Neural cell (in vitro differentiated cells): ENCODE measurements around the gene ATAD3C. TPM values are rescaled to one million over a fixed set of nuclear protein-coding genes. Genes with fewer than 3 reads are reported as not detected.
"Not testable (repeated sequence)": the region's sequence is repeated elsewhere in the genome, so short reads cannot be mapped to it uniquely, and the experiment has no call there.

Experiments
- H2AFZ ChIP-seq: fragments of 200-600, 300-800 bp; sonication (generic), shearing (Covaris generic); 2 replicates; pipeline ENCODE4 v1.6.0; 2014; ENCODE audit warnings: low read depth, mild to moderate bottlenecking, antibody characterized with exemption, low read length, moderate library complexity
- H3F3A ChIP-seq: fragments of 200-600 bp; shearing (Covaris generic); 2 replicates; pipeline ENCODE4 v1.6.1; 2016; ENCODE audit warnings: mild to moderate bottlenecking, moderate library complexity, mixed read lengths, antibody characterized with exemption, low read length; ENCODE audit not compliant: insufficient read depth, poor library complexity, severe bottlenecking
- H3K27ac ChIP-seq: fragments of 200-600, 300-800 bp; sonication (generic), shearing (Covaris generic); 2 replicates; pipeline ENCODE4 v1.5.1; 2014; ENCODE audit warnings: mild to moderate bottlenecking, low read length, moderate library complexity
- H3K27me3 ChIP-seq: fragments of 300-800, 200-600 bp; sonication (generic), shearing (Covaris generic); 2 replicates; pipeline ENCODE4 v1.6.0; 2014; ENCODE audit warnings: mild to moderate bottlenecking, low read depth, low read length, moderate library complexity; ENCODE audit not compliant: insufficient read depth
- H3K36me3 ChIP-seq: fragments of 300-800, 200-600 bp; sonication (generic), shearing (Covaris generic); 2 replicates; pipeline ENCODE4 v1.5.1; 2014; ENCODE audit warnings: mild to moderate bottlenecking, antibody characterized with exemption, low read length, moderate library complexity; ENCODE audit not compliant: insufficient read depth
- H3K4me2 ChIP-seq: fragments of 300-800, 200-600 bp; sonication (generic), shearing (Covaris generic); 2 replicates; pipeline ENCODE4 v1.6.0; 2014; ENCODE audit warnings: mild to moderate bottlenecking, low read length
- H3K4me3 ChIP-seq: fragments of 300-800, 200-600 bp; sonication (generic), shearing (Covaris generic); 2 replicates; pipeline ENCODE4 v1.5.1; 2014; ENCODE audit warnings: mild to moderate bottlenecking, low read length, moderate library complexity
- H3K79me2 ChIP-seq: fragments of 200-600 bp; shearing (Covaris generic); replicated peaks from 2 replicates; pipeline ENCODE4 v1.6.0; 2014; ENCODE audit warnings: mild to moderate bottlenecking, low read length, moderate library complexity; ENCODE audit not compliant: insufficient read depth
- H3K9ac ChIP-seq: fragments of 300-800, 200-600 bp; sonication (generic), shearing (Covaris generic); 2 replicates; pipeline ENCODE4 v1.6.1; 2016; ENCODE audit warnings: mild to moderate bottlenecking, low read length, mixed read lengths
- H3K9me2 ChIP-seq: fragments of 200-600 bp; shearing (Covaris generic); 2 replicates; pipeline ENCODE4 v1.6.1; 2016; ENCODE audit warnings: mild to moderate bottlenecking, low read length, mixed read lengths; ENCODE audit not compliant: insufficient read depth
- H3K9me3 ChIP-seq: fragments of 200-600, 300-800 bp; sonication (generic), shearing (Covaris generic); 2 replicates; pipeline ENCODE4 v1.6.1; 2016; ENCODE audit warnings: mild to moderate bottlenecking, mixed run types, low read length, moderate library complexity, mixed read lengths
- H4K20me1 ChIP-seq: fragments of 200-600 bp; shearing (Covaris generic); 2 replicates; pipeline ENCODE4 v1.6.1; 2016; ENCODE audit warnings: mild to moderate bottlenecking, mixed run types; ENCODE audit not compliant: insufficient read depth
- CTCF ChIP-seq: fragments of 450-650 bp; IDR thresholded peaks from 2 replicates; pipeline ENCODE4 v1.5.1; 2014; ENCODE audit warnings: antibody characterized with exemption, mild to moderate bottlenecking, moderate library complexity; ENCODE audit not compliant: poor library complexity, severe bottlenecking
- EP300 ChIP-seq: fragments of 450-650 bp; conservative IDR thresholded peaks from 2 replicates; pipeline ENCODE4 v1.6.1; 2014; ENCODE audit warnings: antibody characterized with exemption, mild to moderate bottlenecking, moderate library complexity; ENCODE audit not compliant: poor library complexity, severe bottlenecking
- EZH2 ChIP-seq: fragments of 200-600, 300-800 bp; shearing (Covaris generic), sonication (generic); IDR thresholded peaks from 2 replicates; pipeline ENCODE4 v1.6.1; 2014; ENCODE audit warnings: antibody characterized with exemption, low read length, borderline replicate concordance, mild to moderate bottlenecking; ENCODE audit not compliant: insufficient read depth, poor library complexity, severe bottlenecking
- MXI1 ChIP-seq: fragments of 450-650 bp; conservative IDR thresholded peaks from 2 replicates; pipeline ENCODE4 v1.6.1; 2014; ENCODE audit warnings: antibody characterized with exemption, mild to moderate bottlenecking; ENCODE audit not compliant: poor library complexity, severe bottlenecking
- POLR2AphosphoS5 ChIP-seq: IDR thresholded peaks from 2 replicates; pipeline ENCODE4 v1.6.1; 2012
- RAD21 ChIP-seq: fragments of 450-650 bp; conservative IDR thresholded peaks from 2 replicates; pipeline ENCODE4 v1.6.1; 2014; ENCODE audit warnings: antibody characterized with exemption, mild to moderate bottlenecking, moderate library complexity
- SMC3 ChIP-seq: fragments of 450-650 bp; conservative IDR thresholded peaks from 2 replicates; pipeline ENCODE4 v1.6.1; 2014; ENCODE audit warnings: antibody characterized with exemption, mild to moderate bottlenecking, moderate library complexity; ENCODE audit not compliant: poor library complexity
- TAF1 ChIP-seq: IDR thresholded peaks from 2 replicates; pipeline ENCODE4 v1.6.1; 2012; ENCODE audit warnings: low read depth
- polyA plus RNA-seq: library from polyadenylated mRNA; depleted of rRNA; stranded (reverse); fragments of >200 nt; gene quantifications from 2 replicates; pipeline ENCODE4 v1.2.3, GENCODE V29; 2014
- TF ChIP-seq, protein P1 (sequence below): IDR thresholded peaks from 2 replicates; pipeline ENCODE4 v1.6.1; 2012; ENCODE audit warnings: borderline replicate concordance

The ATAD3C gene
- polyA plus RNA-seq, 1 donor from 2014 or later: not detected

DNA sequence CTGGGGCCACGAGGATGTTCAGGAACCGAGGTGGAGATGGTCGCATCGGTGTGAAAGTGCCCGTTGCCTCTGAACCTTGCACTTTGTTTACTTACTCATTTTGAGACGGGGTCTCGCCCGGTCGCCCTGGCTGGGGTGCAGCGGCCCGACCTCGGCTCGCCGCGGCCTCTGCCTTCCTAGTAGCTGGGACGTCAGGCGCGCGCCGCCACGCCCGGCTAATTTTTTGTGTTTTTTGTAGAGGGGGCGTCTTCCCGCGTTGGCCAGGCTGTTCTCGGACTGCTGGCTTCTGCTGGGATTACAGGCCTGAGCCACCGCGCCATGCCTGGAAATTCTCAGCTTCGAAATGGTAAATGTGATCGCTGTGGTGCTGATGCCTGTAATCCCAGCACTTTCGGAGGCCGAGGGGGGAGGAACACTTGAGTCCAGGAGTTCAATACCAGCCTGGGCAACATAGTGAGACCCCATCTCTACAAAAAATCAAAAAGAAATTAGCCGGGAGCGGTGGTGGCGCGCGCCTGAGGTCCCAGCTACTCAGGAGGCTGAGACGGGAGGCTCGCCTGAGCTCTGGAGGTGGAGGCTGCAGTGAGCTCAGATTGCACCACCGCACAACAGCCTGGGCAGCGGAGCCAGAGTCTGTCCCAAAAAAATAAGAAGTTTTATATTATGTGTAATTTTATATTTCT lies 41.7 kb upstream of the ATAD3C start:
- Histone ChIP-seq H3F3A (no peaks in the 10 kb centered on the region), H3K27me3 (no peaks in the 10 kb centered on the region), H3K79me2 (peaks cover 24% of the 10 kb centered on the region), H3K9me2 (no peaks in the 10 kb centered on the region), H4K20me1 (no peaks in the 10 kb centered on the region), H3K9me3 (no peaks in the 10 kb centered on the region), H2AFZ (no peak overlapping the region), H3K4me2 (peak overlapping the region; percentile 69), H3K9ac (peak overlapping the region; percentile 86), H3K4me3 (peak overlapping the region; percentile 97), H3K27ac (peak overlapping the region; percentile 85), H3K36me3 (no peaks in the 10 kb centered on the region)
- TF ChIP-seq RAD21 (no peak), TAF1 (no peak), CTCF (no peak), POLR2AphosphoS5 (no peak), EP300 (no peak), EZH2 (no peak), MXI1 (no peak), SMC3 (no peak)
- TF ChIP-seq, protein P1, sequence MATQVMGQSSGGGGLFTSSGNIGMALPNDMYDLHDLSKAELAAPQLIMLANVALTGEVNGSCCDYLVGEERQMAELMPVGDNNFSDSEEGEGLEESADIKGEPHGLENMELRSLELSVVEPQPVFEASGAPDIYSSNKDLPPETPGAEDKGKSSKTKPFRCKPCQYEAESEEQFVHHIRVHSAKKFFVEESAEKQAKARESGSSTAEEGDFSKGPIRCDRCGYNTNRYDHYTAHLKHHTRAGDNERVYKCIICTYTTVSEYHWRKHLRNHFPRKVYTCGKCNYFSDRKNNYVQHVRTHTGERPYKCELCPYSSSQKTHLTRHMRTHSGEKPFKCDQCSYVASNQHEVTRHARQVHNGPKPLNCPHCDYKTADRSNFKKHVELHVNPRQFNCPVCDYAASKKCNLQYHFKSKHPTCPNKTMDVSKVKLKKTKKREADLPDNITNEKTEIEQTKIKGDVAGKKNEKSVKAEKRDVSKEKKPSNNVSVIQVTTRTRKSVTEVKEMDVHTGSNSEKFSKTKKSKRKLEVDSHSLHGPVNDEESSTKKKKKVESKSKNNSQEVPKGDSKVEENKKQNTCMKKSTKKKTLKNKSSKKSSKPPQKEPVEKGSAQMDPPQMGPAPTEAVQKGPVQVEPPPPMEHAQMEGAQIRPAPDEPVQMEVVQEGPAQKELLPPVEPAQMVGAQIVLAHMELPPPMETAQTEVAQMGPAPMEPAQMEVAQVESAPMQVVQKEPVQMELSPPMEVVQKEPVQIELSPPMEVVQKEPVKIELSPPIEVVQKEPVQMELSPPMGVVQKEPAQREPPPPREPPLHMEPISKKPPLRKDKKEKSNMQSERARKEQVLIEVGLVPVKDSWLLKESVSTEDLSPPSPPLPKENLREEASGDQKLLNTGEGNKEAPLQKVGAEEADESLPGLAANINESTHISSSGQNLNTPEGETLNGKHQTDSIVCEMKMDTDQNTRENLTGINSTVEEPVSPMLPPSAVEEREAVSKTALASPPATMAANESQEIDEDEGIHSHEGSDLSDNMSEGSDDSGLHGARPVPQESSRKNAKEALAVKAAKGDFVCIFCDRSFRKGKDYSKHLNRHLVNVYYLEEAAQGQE: no peak

DNA sequence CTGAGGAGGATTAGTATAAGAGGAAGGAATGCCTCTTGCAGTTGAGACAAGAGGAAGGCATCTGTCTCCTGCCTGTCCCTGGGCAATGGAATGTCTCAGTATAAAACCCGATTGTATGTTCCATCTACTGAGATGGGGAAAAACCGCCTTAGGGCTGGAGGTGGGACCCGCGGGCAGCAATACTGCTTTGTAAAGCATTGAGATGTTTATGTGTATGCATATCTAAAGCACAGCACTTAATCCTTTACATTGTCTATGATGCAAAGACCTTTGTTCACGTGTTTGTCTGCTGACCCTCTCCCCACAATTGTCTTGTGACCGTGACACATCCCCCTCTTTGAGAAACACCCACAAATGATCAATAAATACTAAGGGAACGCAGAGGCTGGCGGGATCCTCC lies 39.3 kb upstream of the ATAD3C start:
- H3K9ac ChIP-seq, H4K20me1 ChIP-seq, H3K4me3 ChIP-seq, H3K9me2 ChIP-seq, H2AFZ ChIP-seq, H3K4me2 ChIP-seq, H3K27ac ChIP-seq, H3K27me3 ChIP-seq, H3K9me3 ChIP-seq, H3F3A ChIP-seq, H3K36me3 ChIP-seq: not testable (repeated sequence)
- peaks cover 24% of the 10 kb centered on the region for H3K79me2 ChIP-seq

DNA sequence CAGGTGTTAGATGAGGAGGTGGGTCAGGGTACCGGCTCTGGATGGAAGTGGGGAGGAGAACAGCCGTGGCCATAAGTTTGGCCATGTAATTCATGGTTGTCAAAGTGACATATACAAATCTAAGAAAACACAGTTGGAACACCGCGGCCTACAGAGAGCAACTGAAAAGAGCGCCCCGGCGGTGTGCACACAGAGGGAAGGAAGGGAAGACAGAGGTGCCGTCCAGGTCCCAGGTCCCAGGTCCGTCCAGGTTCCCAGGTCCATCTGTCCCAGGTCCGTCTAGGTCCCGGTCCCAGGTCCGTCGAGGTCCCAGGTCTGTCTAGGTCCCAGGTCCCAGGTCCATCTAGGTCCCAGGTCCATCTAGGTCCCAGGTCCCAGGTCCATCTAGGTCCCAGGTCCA lies 37.9 kb upstream of the ATAD3C start:
- Histone ChIP-seq H3K79me2 (peaks cover 13% of the 10 kb centered on the region), H3K36me3 (no peaks in the 10 kb centered on the region), H4K20me1 (no peaks in the 10 kb centered on the region), H3K9ac (no peak overlapping the region), H3K27me3 (no peaks in the 10 kb centered on the region), H3K27ac (no peak overlapping the region), H3K4me3 (no peak overlapping the region), H3K9me2 (no peaks in the 10 kb centered on the region), H3K4me2 (no peak overlapping the region), H2AFZ (no peak overlapping the region), H3K9me3 (no peaks in the 10 kb centered on the region), H3F3A (no peaks in the 10 kb centered on the region)
- TF ChIP-seq EP300: no peak
- no peak for TF ChIP-seq POLR2AphosphoS5
- no peak for TF ChIP-seq RAD21
- no peak for TF ChIP-seq MXI1
- TF ChIP-seq EZH2: no peak
- no peak for TF ChIP-seq CTCF
- TF ChIP-seq TAF1: no peak

GRCh38 chr1:1412311-1412902 lies 37.1 kb upstream of the ATAD3C start:
- H2AFZ ChIP-seq, H4K20me1 ChIP-seq, H3K9me2 ChIP-seq, H3K4me2 ChIP-seq, H3K27ac ChIP-seq, H3K9ac ChIP-seq, H3K27me3 ChIP-seq, H3F3A ChIP-seq, H3K4me3 ChIP-seq, H3K9me3 ChIP-seq, H3K36me3 ChIP-seq: not testable (repeated sequence)
- H3K79me2 ChIP-seq: peaks cover 12% of the 10 kb centered on the region
